SK-N-SH treated with all-trans-retinoic acid at 6 μM for 48 hours (cell line): ENCODE measurements around the gene PARL.

Experiments
- TCF4 ChIP-seq: fragments of 250-450 bp; sonication (Bioruptor Pico); IDR thresholded peaks from 2 replicates; pipeline ENCODE4 v1.8.0; 2021; ENCODE audit warnings: mild to moderate bottlenecking, moderate library complexity, borderline replicate concordance
- ZFP30 ChIP-seq: fragments of 450-650 bp; formaldehyde crosslinking; IDR thresholded peaks from 2 replicates; pipeline ENCODE4 v1.5.0; 2022; ENCODE audit warnings: mild to moderate bottlenecking, moderate library complexity

DNA sequence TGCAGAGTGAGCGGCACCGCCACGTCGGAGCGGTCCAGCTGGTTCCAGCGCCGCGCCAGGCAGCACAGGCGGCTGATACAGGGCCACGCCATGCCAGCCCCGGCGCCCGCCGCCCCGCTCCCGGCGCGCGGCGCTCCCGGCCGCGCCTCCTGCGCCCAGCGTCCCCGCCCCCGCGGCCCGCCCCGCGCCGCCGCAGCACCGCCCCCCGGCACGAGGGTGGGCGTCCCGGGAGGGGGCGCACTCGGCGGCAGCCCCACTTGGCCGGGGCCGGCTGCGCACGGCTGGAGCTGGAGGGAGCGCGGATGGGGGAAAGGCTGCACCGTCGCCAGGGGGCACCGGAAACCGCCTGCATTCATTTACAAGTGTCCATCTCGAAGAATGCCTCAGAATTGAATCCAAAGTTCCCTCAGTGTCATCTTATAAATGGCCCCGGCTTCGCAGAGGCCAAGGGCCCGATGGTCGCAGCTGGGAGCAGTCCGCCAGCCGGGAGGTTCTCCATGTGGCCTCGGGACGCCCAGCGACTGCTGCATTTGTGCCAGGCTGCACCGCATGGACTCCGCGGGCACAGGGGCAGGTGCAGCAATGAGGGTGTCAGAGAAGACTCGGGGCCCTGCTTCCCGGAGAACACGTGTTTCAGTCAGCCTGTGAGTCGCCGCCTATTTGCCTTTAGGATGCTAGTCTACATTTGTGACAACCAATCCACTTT is 59.1 kb downstream of the PARL start, which contains the start of gene MAP6D1:
- no peak for TF ChIP-seq TCF4 (CRISPR knock-in tag)
- no peak for TF ChIP-seq ZFP30 (CRISPR knock-in tag)
